NCI-H69 (cell line): ENCODE results near the gene MPG.
A peak's percentile ranks its signal among the peaks of the same experiment; 100 is the strongest.
"Not testable (repeated sequence)": the region's sequence is repeated elsewhere in the genome, so short reads cannot be mapped to it uniquely, and the experiment has no call there.

Source experiments
- DNase-seq: peaks from one replicate; lab custom pipeline; 2025; lab: John Stamatoyannopoulos, UW

Gene MPG, protein sequence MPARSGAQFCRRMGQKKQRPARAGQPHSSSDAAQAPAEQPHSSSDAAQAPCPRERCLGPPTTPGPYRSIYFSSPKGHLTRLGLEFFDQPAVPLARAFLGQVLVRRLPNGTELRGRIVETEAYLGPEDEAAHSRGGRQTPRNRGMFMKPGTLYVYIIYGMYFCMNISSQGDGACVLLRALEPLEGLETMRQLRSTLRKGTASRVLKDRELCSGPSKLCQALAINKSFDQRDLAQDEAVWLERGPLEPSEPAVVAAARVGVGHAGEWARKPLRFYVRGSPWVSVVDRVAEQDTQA

GRCh38 chr16:77807-78443, at the start of gene MPG:
Gene MPG, plus strand, starts transcription at chr16:78225. Its CDS starts 85 bp downstream, at chr16:78310.
- peak; percentile 93 for DNase-seq

DNA sequence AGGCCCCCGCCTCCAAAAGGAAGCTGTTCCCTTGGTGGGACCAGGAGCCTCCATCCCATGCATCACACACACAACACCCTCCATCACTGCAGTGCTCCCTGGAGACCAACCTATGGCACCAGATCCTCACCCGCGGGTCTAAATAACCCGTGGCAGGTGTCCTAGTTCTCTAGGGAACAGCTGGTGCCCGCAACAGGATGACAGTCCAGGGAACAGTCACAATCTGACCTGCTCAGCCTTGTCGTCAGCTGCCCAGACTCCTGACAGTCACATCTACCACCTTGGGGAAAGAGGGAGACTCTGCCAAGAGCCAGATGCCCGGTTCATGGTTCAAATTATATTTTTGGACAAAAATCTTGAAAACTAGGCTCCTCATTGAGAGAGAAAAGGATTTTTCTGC, 47.4 kb upstream of the MPG start:
- not testable (repeated sequence) for DNase-seq

DNA sequence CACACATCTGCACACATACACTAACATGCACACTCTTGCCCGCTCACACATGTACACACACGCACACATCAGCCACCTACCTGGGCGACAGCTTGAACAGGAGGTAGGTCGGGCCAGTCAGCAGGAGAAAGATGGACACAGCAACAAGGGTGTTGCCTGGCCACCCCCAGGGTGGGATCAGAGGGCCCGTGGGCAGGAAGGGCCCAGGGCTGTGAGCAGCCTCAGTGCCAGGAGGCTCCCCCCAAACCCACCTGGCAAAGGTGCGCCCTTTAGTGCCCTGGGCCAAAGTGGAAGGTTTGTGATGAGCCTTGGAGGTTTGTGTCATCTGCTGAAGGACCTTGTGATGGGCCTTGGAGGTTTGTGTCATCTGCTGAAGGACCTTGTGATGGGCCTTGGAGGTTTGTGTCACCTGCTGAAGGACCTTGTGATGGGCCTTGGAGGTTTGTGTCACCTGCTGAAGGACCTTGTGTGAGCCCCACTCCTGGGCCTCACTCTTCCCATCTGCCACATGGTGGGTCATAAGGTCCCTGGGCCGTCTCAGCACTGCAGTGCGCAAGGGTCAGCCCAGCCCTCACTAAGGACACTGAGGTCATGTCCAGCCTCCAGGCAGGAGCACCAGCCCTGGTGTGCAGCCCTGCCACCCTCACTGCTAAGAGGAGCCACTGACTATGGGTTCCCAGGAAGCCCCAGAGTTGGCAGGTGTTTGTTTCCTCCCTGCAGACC, 44.7 kb upstream of the MPG start:
- DNase-seq: not testable (repeated sequence)

DNA sequence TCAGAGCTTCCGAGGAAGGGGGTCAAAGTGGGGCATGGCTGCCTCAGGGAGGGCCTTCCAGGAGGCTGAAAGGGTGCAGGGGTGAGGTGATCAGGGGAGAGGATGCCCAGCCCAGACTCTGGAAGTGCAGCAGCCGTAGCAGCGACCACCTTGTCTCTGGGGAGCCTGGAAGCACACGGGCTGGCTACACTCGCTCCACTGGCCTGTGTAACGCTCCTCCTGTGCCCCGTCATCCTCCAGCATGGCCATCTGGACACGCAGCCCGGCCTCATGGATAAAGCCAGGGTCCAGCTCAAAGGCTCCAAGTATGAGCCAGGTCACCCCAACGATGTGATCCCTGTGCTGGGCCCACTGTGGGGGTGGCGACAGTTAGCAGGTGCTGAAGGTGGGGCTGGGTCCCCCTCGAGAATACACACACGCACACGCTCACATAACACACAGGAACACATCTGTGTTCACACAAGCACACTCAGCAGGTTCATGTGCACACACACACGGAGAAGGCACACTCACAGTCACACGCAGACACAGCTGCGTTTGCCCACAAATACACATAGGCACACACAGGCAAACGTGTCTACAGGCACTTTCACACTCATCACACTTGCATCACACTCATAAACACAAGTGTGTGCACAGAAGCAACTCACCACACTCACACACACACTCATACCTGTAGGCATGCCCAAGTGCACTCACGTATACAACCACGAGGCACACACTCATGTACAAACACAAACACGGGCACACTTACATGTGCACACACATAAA, 44.0 kb upstream of the MPG start:
- DNase-seq: no peak

GRCh38 chr16:34648-34987, 43.4 kb upstream of the MPG start:
- DNase-seq: no peak

- no peak for DNase-seq
Observed at GRCh38 chr16:35011-35677, 42.9 kb upstream of the MPG start.

- no peak for DNase-seq
Observed at GRCh38 chr16:35678-36305, 42.2 kb upstream of the MPG start.

DNA sequence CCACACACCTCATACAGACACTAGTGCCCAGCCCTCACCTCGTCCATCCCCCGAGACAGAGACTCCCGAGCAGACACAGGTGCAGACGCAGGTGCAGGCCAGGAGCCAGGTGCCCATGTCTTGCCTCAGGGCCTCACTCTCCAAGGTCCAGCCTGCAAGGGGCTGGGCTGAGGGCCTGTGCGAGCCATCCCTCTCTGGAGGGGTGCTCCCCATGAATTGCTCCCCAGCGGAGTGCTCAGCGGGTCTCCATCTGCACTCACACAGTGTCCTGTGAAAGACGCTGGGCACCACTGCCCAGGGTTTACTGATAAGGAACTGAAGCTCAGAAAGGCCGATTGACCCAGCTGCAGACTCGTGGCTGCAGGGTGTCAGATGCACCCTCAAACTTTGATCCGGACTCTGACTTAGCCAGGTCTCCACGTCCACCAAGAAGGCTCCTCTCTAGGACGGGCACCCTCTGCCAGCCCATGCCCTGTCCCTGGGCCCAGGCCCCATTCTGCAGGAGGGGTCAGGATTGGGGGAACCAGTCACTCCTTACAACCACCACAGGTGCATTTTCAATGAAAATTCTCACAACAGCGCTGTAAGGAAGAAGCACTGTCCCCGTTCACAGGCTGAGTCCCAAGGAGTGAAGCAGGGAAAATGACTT, 41.6 kb upstream of the MPG start:
- DNase-seq: peak; percentile 22

DNA sequence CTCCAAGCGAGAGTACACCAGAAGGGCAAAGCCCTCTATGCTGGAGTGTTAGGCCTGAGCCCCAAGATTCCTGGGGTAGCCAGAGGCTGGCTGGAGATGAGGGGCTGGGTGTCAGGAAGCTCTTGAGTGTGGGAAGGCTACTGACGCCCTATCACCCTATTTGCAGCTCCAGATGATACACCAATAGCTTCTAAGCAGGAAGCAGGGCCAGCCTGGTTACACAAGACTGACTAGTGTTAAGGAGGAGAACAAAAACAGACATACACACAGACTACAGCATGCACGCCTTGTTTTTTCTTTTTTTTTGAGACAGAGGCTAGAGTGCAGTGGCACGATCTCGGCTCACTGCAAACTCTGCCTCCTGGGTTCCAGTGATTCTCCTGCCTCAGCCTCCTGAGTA, 40.5 kb upstream of the MPG start:
- DNase-seq: no peak

DNA sequence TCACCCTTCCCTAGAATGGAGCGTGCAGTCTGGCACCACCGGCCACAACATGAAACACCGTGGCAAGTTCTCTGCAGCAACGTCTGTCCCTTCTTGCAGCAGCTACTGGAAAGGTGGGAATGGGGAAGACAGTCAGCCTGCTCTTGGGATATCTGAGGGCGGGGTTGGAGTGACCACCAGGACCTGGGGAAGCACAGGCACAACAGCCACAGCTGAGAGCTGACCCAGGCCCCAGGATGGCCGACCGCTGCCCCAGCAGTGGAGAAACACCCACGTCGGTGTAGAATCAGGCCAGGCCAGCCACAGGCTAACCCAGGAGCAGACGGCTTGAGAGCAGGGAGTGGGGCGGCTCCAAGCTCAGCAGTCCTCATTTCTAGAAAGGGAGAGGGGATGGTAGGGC, 39.8 kb upstream of the MPG start:
- DNase-seq: not testable (repeated sequence)

- DNase-seq: peak; percentile 26
Observed at GRCh38 chr16:38941-39892, 38.8 kb upstream of the MPG start.

GRCh38 chr16:41439-42068, 36.5 kb upstream of the MPG start:
- DNase-seq: no peak

DNA sequence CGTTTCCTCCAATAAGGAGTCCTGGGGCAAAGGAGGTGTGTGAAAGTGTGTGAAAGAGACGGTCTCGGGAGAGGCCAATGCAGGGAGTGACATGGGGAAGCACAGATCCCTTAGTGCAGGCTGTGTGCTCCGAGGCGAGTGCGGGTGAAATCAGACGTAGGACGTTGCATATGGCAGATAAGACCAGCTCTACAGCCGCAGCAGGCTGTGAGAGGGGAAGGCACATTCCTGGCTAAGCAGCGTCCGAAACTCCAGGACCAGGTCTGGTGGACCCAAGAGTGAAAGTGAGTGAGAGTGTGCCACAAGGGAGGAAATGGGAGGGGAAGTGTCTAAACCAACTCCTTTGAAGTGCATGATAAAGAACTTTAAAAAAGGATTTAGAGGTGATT, 36.0 kb upstream of the MPG start:
- DNase-seq: no peak

DNA sequence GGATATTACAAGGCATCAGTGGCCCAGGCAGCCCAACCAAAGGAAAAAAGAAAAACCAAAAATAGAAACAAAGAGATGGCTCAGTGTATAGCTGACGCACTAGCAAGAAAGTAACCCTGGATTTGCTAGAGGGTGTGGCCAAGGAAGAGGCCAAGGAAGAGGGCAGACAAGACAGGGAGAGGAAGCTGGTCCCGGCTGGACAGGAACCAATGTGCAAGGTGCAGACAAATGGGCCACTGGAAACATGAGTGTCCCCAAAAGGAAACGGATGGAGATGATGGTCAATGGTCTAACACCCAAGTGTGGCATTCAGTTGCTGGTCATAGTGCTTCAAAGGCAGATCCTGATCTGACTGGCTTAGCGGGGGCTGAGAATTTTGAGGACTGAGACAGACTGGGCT, 35.3 kb upstream of the MPG start:
- no peak for DNase-seq

DNA sequence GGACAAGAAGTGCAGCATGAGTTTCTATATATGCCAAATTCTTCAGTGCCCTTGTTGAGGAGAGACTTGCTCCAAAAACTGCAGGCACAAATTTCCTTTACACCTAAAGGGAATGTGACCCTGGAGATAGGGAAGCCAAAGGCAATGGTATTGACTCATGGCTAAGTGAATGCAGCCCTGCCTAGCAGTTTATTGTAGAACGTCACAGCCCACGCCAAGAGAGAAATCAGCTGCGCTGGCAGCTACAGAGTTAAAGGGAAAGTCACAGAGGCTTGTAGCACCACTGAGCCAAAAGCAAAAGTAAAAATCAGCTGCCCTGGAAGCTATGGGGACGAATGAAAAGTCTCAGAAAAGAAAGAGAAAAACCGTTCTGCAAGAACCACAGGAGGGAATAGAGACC, 34.7 kb upstream of the MPG start:
- no peak for DNase-seq

DNA sequence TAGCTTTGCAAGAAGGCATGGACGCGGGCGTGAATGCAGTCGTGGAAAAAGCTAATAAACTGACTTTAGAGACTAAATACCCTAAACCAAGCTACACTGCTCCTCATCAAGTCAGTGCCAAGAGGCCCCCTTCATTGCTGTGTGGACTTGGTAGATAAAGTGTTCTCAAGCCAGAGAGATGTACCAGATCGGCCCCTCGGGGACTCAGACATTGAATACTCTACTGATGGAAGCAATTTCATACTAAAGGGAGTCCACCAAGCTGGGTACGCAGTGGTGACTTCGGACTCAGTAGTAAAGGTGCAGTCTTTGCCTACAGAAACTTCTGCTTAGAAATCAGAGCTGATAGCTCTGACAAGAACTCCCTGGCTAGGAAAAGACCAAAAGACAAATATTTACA, 33.4 kb upstream of the MPG start:
- no peak for DNase-seq

DNA sequence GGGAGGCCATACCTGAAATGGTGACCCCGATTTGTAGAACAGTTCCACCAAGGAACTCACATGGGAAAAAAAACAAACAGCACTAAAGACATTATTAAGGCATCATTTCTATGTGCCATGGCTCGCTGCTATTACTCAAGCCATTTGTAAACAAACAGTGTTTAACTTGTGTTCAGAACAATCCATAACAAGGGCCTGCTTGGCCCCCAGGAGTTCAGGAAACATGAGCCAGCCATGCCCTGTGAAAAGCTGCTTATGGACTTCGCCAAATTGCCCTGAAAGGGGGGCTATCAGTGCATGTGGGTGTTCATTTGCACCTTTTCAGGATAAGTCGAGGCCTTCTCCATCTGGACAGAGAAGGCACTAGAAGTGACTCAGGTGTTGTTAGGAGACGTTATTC, 32.6 kb upstream of the MPG start:
- peak; percentile 68 for DNase-seq

- not testable (repeated sequence) for DNase-seq
Observed at GRCh38 chr16:46510-46909, 31.5 kb upstream of the MPG start.

DNA sequence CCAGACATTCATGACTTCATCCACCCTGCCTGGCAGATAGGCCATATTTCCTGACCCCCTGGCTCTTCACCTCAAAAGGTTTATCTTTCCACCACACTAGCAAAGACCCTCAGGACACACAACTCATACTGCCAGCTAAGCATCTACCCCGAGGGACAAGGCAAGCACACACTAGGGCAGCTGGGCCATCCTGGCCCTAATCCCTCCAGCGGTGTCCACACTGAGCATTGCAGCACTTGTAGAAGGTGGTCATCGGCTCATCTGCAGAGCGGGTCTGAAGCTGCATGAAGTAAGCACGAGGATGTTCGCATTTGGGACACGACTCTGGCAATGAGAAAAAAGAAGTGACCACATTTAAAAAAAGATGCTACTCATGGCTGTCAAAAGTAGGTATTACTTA, 30.8 kb upstream of the MPG start:
- no peak for DNase-seq
